ENCODE results near the gene CPPED1.

The CPPED1 gene

DNA sequence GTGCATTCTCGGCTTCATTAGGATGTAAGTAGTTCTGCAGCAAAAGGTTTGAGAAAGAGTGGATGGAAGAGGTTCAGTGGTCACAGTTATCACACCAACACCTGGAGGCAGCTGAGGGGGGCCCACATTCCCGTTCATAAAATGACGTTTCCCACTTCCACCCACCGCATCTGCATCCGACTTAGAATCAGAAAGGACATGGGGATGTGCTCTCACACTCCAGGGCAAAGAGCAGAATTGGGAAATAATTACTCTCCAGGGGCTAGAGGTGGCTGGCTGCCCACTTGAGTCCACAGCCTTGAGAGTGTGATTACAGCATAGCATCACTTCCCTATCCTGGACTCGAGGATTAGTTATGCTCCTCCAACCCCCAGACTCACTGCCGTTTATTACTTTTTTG lies 122.0 kb downstream of the CPPED1 start:
- no peak for DNase-seq (ENCODE audit: low read depth in 3 of 3)

DNA sequence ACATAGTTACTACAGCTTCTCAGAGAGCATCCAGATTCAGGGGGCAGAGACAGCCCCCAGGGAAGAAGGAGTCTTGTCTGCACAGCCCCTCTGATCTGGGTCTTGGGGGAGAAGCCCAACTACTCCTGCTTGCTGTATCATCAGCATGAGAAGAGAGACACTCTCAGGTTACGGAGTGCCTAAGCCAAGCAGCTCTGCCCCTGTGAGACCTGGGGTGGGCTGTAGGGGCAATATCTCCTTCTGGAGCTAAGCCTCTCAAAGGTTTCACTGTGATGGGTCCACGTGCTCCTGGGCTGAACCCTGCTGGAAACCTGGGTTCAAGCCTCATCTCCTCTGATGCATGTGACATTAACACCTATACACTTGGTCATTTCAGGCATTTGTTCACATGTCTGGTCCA lies 123.2 kb downstream of the CPPED1 start:
- DNase-seq (ENCODE audit: low read depth in 3 of 3): no peak

DNA sequence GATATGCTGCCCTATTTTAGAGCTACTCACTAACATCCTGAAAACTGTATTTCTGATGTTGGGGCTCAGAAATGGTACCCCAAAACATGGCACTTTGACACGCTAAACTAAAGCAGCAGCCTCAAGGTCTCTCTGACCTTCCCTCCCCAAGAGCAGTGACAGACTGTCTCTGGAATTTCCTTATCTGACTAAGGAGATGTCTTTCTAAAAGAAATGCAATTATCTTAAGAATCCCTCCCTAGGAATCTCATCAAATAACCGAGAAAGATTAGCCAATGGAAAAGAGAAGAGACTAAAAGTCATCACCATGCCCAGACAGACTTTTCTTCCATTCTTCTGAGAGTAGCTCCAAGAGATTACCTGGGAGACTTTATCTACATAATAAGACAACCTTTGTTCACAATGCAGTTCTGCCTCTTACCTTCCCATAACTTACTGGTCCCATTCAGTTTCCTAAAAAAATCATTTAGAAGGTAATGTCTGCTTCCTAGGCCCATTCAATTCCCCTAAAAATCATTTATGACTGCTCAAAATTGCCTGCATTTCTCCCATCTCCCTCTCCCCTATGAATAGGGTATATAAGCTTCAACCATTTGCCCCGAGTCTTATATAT lies 123.9 kb downstream of the CPPED1 start:
- DNase-seq (ENCODE audit: low read depth in 3 of 3): no peak

DNA sequence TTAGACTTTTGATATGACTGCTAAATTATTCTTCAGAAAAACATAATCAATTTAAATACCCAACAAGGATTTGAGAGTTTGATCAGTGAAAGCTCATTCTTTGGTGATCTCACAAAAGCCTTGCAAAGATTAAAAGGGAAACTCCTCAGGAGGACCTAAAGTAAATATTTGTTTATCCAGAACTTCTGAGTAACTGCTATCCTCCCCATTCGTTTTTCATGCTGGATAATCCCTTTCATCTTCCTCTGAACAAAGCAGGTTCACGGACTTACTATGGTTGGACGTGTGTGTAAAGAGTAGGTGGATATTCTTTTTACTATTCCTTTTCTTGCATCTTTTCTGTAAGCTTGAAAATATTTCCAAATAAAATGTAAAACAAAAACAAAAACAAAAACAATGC lies 124.7 kb downstream of the CPPED1 start:
- no peak for DNase-seq (ENCODE audit: low read depth in 3 of 3)

DNA sequence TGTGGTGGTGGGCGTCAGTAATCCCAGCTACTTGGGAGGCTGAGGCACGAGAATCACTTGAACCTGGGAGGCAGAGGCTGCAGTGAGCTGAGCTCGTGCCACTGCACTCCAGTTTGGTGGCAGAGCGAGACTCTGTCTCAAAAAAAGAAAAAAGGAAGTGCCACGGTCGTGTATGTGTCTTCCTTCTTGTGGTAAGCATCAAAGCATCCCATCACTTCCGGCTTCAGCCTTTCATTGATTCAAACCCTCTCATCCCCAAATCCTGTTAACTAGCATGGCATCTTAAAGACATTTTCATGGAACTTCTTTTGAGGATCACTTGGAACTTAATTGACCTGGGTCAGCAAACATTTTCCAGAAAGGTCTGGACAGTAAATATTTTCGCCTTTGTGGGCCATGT lies 126.2 kb downstream of the CPPED1 start:
- no peak for DNase-seq (ENCODE audit: low read depth in 3 of 3)

DNA sequence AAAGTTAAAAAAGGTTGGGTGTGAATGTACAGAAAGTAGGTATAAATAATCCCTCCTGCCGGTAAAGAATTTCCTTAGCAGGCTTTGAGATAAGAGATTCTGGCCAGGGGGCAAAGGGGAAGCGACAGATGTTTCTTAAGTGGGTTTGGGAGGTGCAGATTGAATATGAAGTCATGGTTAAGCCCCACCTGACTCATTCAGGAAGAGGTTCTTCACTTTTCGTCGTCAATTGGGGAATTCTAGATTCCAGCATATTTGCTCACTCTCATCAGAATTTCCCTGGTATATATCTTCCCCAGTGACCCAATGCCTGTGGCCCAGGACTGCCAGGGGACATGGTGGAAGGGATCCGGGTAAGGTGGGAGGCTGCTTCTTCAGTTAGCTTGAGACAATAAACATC lies 127.8 kb downstream of the CPPED1 start:
- no peak for DNase-seq (ENCODE audit: low read depth in 3 of 3)

DNA sequence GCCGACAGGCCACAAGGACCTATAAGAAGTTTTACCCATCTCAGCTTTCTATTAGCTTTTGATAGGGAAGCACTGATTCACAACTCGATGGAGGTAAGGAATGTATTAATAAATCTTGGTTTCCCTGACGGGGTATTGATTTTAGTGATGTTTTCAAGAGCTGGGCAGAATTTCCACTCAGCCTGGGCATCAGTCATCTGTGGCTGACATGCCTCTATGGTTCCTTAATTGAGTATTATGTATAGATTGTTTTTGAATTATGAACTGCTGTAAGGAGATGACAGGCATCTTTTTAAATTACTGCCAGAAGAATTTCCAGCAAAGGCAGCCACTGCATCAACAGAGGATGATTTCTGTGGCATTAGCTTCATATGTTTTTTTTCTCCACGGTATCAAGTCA lies 128.6 kb downstream of the CPPED1 start:
- DNase-seq (ENCODE audit: low read depth in 3 of 3): no peak

DNA sequence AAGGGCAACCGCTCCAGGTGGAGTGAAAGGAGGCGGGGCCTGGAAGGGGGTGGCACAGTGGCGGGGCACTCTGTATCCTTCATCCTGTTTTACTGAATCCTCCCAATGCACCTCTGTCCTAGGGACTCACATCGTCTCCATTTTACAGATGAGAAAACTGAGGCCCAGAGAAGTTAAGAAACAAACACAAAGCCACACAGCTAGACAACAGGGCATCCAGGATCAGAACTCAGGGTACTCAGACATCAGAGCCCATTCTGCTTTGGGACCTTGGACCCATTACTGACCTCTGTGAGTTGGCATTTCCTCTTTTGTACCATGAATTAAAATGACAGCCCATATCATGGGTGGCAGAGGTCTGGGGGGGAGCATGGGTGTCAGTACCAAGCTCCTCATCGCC lies 129.2 kb downstream of the CPPED1 start:
- no peak for DNase-seq (ENCODE audit: low read depth in 3 of 3)

DNA sequence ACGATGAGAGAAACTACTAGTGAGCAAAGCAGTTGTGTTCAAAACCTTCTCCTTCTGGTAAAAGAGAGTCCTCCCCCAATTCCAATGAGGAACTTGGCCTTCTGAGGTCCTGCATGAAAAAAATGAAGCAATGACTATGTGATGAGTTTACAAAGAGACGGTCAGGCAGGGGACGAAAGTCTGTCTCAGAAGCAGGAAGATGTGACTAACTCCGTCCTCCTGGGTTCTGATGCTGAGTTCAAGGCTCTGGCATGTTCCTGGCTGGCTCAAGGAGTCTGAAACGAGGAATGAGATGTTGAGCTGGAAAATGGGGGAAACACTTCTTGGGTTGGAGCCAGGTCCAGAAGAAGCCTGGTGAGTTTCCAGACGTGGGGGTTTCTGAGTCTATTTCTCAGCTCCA lies 129.6 kb downstream of the CPPED1 start:
- no peak for DNase-seq (ENCODE audit: low read depth in 3 of 3)

DNA sequence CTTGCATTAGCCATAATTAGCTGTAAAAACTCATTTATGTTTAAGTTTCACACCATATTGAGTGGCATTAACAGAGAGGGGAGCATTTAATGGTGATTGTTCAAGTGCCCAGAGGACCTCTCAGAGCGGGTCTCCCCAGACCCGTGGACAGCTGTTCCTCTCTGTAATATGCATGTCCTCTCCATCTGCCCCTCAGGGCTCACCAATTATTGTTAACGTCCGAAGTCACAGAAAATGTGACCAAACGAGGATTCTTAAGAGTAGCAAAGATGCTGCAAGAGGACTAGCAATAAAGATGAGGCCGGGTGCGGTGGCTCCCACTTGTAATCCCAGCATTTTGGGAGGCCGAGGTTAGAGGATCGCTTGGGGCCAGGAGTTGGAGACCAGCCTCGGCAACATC lies 130.2 kb downstream of the CPPED1 start:
- DNase-seq (ENCODE audit: low read depth in 3 of 3): no peak

DNA sequence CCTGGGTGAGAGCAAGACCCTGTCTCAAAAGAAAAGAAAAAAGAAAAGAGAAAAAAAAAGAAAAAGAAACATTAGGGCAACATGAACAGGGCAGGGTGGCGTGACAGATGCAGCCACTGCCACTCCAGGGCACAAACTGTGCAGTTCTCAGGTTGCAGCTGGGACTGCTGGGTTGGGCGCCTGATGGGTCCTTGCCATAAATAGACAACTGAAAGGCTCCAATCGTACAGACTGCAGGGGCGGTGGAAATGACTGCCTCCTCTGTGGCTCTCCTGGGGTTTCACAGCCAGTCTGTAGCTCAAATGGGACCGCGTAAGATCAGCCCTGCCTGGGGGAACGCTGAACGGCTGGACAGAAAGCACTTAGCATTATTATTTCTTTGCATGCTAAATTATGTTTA lies 130.7 kb downstream of the CPPED1 start:
- DNase-seq (ENCODE audit: low read depth in 3 of 3): no peak

DNA sequence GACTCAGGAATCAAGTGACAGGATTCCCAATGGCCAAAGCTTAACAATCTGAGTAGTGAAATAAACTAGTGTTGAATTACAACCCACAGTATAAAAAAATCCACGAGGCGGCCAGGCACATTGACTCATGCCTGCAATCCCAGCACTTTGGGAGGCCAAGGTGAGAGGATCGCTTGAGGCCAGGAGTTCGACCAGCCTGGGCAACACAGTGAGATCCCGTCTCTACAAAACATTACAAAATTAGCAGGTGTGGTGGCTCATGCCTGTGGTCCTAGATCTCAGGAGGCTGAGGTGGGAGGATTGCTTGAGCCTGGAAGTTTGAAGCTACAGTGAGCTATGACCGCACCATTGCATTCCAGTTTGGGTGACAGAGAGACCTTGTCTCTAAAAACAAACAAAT lies 133.8 kb downstream of the CPPED1 start:
- no peak for DNase-seq (ENCODE audit: low read depth in 3 of 3)

DNA sequence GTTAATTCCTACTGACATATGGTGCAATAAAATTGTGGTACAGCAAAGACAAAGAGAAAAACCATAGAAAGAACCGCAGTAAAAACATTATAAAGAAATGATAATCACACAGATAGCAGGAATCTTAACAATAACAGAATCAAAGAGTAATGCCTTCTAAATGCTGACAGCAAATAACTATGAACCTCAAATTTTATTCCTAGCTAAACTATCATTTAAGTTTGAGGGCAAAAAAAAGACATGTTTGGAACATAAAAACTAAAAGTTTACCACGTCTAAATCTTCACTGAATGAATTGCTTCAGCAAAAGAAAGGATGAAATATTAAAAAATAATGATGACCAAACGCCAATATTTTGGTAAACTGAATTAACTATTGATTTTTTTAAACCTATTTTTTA lies 135.8 kb downstream of the CPPED1 start:
- no peak for DNase-seq (ENCODE audit: low read depth in 3 of 3)

DNA sequence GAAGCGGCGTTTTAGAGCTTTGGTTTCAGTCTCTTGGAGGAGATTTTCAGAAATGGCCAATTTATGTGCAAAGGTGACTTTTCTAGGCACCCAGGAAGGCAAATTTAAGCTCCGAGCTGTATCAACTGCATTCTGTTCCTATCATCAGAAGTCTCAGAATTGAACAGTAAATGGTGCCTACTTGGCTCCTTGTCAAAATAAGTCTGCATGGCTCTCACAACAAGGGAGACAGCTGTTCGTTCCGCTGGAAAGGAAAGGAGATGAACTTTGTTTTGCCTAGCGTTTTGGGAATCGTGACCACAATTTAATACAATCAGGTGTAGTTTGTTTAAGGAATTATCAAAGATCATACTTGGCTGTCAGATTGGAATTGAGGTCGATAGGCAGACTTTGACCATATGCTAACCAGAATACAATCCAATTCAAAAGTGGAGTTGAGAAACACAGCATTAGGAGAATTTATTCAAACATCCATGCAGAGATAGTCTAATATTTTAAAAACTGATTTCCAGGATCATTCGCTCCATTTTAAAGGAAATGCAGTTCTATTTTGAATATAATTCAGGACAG lies 139.4 kb downstream of the CPPED1 start:
- no peak for DNase-seq (ENCODE audit: low read depth in 3 of 3)

DNA sequence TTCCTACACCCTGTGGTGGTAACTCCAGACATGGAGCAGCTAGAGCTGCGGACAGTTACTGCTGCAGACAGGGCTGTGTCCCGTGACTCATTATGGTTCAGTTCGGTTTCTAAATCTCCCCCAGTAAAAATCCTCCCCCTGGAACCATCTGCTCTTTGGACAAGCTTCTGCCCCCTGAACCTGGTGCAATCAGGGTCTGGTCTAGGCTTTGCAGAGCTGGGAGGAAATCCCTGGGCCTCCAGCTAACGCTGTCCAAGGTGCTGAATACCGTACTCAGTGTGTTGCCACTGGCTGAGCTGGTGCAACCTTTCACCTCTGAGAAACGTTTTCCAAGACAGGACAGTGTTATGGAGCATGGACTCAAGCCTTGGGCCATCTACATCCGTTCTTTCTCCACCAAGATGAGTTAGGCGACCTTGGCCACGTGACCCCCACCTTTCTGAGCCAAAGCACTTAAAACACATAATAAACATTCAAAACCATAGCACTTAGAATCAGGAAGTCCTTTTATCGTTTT lies 142.0 kb downstream of the CPPED1 start:
- no peak for DNase-seq (ENCODE audit: low read depth in 3 of 3)

DNA sequence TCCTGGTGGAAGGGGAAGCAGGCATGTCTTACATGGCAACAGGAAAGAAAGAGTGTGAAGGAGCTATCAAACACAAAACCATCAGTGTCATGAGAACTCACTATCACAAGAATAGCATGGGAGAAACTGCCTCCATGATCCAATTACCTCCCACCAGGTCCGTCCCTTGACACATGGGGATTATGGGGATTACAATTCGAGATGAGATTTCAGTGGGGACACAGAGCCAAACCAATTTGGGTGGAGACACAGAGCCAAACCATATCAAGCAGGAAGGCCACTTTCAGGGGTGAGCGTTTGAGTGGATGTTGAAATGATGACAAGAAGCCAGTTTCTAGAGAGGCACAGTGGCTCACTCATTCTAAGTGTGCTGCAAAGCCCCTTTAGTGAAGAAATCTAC lies 143.8 kb downstream of the CPPED1 start:
- no peak for DNase-seq (ENCODE audit: low read depth in 3 of 3)

DNA sequence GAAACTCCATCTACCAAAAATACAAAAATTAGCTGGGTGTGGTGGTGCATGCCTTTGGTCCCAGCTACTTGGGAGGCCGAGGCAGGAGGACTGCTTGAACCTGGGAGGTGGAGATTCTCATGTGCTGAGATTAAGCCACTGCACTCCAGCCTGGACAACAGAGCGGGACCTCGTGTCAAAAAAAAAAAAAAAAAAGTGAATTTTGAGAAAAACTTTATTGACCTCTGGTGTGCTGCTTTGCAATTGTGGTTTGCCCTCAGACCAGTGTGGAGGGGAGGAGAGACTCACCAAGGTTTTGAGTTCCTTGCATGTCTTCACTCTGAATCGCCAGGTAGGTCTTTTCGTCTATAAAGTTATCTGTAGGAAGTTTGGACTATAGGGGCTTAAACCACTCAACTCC lies 145.2 kb downstream of the CPPED1 start:
- no peak for DNase-seq (ENCODE audit: low read depth in 3 of 3)

DNA sequence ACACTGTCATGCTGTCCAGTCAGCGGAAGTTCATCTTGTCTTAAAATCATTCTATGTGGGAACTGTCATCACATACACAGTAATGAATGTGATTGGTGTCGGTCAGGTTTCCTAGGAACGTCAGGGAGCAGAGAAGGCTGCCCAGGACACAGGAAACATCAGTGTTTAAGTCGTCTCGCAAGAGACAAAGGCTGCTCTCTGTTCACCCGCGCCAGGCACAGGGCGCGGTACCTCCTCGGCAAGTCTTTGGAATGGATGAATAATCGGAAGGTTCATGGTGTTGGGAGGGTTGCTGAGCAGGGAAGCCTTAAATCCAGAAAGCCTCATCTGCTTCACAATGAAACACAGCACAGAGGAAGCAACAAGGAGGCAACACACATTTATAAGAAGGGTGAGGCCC lies 148.2 kb downstream of the CPPED1 start:
- DNase-seq (ENCODE audit: low read depth in 3 of 3): no peak

DNA sequence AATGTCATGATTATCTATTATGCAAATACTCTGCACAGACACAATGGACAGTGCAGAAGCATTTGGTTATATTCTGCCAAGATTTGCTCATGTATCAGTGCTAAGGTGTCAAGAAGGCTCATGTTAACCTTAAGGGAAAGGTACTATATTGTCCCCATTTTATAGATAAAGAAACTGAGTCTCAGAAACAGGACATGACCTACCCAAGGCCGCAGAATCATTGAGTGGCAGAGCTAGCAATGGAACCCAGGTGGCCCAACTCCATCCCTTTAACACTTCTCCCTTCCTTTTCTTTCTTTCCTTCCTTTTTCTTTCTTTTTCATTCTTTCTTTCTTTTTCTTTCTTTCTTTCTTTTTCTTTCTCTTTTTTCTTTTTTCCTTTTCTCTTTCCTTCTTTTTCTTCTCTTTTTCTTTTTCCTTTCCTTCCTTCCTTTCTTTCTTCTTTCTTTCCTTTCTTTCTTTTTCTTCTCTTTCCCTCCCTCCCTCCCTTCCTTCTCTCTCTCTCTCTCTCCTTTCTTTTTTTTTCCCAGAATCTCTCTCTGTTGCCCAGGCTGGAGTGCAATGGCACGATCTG lies 149.8 kb downstream of the CPPED1 start:
- no peak for DNase-seq (ENCODE audit: low read depth in 3 of 3)

DNA sequence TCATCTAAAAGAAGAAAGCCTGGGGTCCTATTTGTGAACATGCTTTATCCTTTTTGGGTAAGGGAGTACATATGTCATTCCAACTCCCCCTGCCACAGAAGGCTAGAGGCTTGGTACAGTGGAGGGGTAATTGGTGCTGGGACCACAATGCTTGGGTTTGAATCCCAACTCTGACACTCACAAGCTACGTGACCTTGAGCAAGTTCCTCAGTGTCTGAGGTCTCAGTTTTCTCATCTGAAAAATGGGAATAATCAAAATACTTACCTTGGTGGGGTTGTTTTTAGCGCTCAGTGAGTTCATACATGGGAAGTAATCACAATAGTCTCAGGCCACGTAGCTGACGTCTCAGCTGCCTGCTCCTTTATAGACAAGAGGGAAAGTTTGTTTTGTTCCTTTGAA lies 150.8 kb downstream of the CPPED1 start:
- no peak for DNase-seq (ENCODE audit: low read depth in 3 of 3)

DNA sequence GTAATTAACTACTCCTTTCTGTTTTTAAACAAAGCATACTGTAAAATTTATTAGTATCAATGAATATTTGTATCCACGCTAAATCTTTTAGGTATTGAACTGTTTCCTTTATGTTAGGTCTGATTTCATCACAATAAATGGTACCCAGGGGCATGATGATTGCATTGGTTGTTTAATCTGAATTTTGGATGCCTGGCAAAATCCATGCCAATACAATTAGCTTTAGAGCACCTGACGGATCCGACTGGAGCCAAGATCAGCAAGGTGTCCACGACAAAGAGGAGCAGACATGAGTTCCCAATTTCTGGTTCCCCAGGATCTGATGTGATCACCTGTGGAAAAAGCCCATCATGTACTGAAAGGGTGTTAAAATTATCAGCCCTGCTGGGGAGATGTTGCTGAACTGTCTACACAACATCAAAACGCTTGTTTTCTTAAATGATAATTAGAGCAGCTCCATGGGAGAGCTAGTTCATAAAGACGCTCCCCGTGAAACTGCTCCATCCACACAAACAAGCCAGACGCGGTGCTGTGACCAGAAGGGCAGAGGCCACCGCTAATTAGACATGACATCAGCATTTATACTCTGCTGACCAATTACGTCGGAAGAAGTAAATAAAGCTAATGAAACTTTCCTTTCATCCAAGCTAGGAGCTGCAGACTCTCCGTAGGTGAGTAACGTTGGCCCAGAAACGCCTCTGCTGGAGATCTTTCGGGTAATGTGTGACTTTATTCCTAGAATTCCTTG lies 151.7 kb downstream of the CPPED1 start:
- DNase-seq (ENCODE audit: low read depth in 3 of 3): no peak

DNA sequence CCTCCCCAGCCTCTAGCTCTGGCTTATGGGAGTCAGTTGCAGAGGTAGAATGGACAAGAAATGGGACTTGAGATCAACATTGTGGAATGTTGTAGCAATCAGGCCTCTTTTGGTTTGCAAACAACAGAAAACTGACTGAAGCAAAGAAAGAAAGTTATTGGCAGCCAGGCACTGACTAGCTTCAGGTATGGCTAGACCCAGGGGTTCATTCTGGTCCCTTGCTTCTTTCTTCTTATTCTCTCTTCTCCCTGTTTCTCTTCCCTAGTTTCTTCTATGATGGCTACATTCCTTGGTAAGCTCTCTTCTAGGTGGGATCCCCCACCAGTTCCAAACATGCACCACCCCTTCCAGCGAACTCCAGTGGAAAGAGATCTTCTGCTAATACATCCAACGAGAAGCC lies 154.3 kb downstream of the CPPED1 start:
- no peak for DNase-seq (ENCODE audit: low read depth in 3 of 3)

Measured in stimulated activated CD4-positive, alpha-beta T cell treated with anti-CD3 and anti-CD28 coated beads, TNF-alpha, amount 100 ng/mL, for 4 hours (primary cell).